Measurements from ENCODE around the gene PAK1.

- TF ChIP-seq CTCF (IDR thresholded peaks at IDR 0.05) (no peak), POLR2A (IDR thresholded peaks at IDR 0.05) (no peak)
Observed at GRCh38 chr11:77361184-77361583, 112.7 kb downstream of the PAK1 start.
